H1 (cell line): ENCODE data around the gene BATF3. TPM values are rescaled to one million over a fixed set of nuclear protein-coding genes. Genes with fewer than 3 reads are reported as not detected.

Source experiments
- CTCF ChIA-PET: fragments of 300-600 bp; sonication (Branson Sonifier 250); formaldehyde crosslinking; loops from one replicate; lab custom pipeline; 2021; ENCODE audit not compliant: partially characterized antibody; lab: Charles Lee
- POLR2A ChIA-PET: fragments of 300-600 bp; sonication (Branson Sonifier 250); formaldehyde crosslinking; loops from one replicate; lab custom pipeline; 2021; ENCODE audit warnings: inconsistent platforms; ENCODE audit not compliant: partially characterized antibody; lab: Charles Lee
- DNase-seq, 2 experiments: peaks; one replicate each; pipeline versions ENCODE4 v3.0.0 to v3.0.0-alpha.2; 2010 to 2022; ENCODE audit warnings: low spot score in 2 of 2, low read depth in 1 of 2, mixed read lengths in 1 of 2
- FAIRE-seq: peaks from 2 replicates; lab custom pipeline; 2011; peaks lifted over from hg19 to GRCh38; lab: Jason Lieb, UNC
- H2AFZ ChIP-seq: 2 replicates; pipeline ENCODE4 v1.8.1; 2012; ENCODE audit warnings: low read length, inconsistent platforms
- H2AK5ac ChIP-seq: 2 replicates; pipeline ENCODE4 v1.6.1; 2013; ENCODE audit warnings: low read depth, low read length
- H2BK120ac ChIP-seq: replicated peaks from 2 replicates; pipeline ENCODE3; 2013; ENCODE audit warnings: low read depth, low read length, inconsistent platforms
- H2BK12ac ChIP-seq: 2 replicates; pipeline ENCODE4 v1.6.1; 2013; ENCODE audit warnings: low read depth, low read length
- H2BK15ac ChIP-seq: 2 replicates; pipeline ENCODE4 v1.6.1; 2013; ENCODE audit warnings: low read length
- H2BK20ac ChIP-seq: 2 replicates; pipeline ENCODE4 v1.6.1; 2013; ENCODE audit warnings: low read length
- H2BK5ac ChIP-seq: 2 replicates; pipeline ENCODE4 v1.6.1; 2013; ENCODE audit warnings: low read depth, low read length
- H3K14ac ChIP-seq: 2 replicates; pipeline ENCODE4 v1.6.1; 2013; ENCODE audit warnings: inconsistent platforms; ENCODE audit not compliant: insufficient read length
- H3K18ac ChIP-seq: 2 replicates; pipeline ENCODE4 v1.6.1; 2013; ENCODE audit warnings: low read length; ENCODE audit errors: extremely low read depth
- H3K23ac ChIP-seq: 2 replicates; pipeline ENCODE4 v1.6.1; 2013; ENCODE audit warnings: inconsistent platforms; ENCODE audit not compliant: insufficient read length
- H3K23me2 ChIP-seq: 2 replicates; pipeline ENCODE4 v1.6.1; 2013; ENCODE audit warnings: low read depth, low read length
- H3K27ac ChIP-seq: 2 replicates; pipeline ENCODE4 v1.6.1; 2011; ENCODE audit warnings: low read depth, low read length, inconsistent platforms
- H3K27me3 ChIP-seq, 4 experiments: replicated peaks in 1 of 4; 1 replicate in 1 of 4; 2 replicates in 3 of 4; pipeline versions ENCODE4 v1.6.1 to v1.8.1; 2011 to 2013; ENCODE audit warnings: low read length in 3 of 4, mild to moderate bottlenecking in 3 of 4, inconsistent platforms in 2 of 4, mixed read lengths in 2 of 4, moderate library complexity in 1 of 4; ENCODE audit not compliant: control insufficient read depth in 3 of 4, insufficient read depth in 3 of 4; ENCODE audit errors: extremely low read depth in 1 of 4
- H3K36me3 ChIP-seq, 4 experiments: 2 replicates each; pipeline versions ENCODE4 v1.6.1 to v1.8.1; 2011 to 2013; ENCODE audit warnings: mild to moderate bottlenecking in 4 of 4, low read length in 3 of 4, moderate library complexity in 2 of 4, control low read depth in 1 of 4, inconsistent platforms in 1 of 4; ENCODE audit not compliant: insufficient read depth in 4 of 4, control insufficient read depth in 2 of 4
- H3K4ac ChIP-seq: replicated peaks from 2 replicates; pipeline ENCODE3; 2013; ENCODE audit warnings: low read length, low read depth, mixed read lengths, inconsistent platforms; ENCODE audit not compliant: insufficient read length
- H3K4me1 ChIP-seq, 4 experiments: replicated peaks in 1 of 4; 1 replicate in 1 of 4; 2 replicates in 3 of 4; pipeline versions ENCODE4 v1.6.1 to v1.8.1; 2011 to 2013; ENCODE audit warnings: low read length in 3 of 4, inconsistent platforms in 2 of 4, mixed read lengths in 1 of 4; ENCODE audit not compliant: insufficient read depth in 4 of 4, control insufficient read depth in 3 of 4
- H3K4me2 ChIP-seq, 2 experiments: 2 replicates each; pipeline versions ENCODE4 v1.6.1 to v1.8.1; 2011 to 2013; ENCODE audit warnings: low read depth in 2 of 2, low read length in 2 of 2, control low read depth in 1 of 2, inconsistent platforms in 1 of 2, mild to moderate bottlenecking in 1 of 2; ENCODE audit not compliant: insufficient read depth in 1 of 2
- H3K4me3 ChIP-seq, 4 experiments: fragments of 200-600, 300-600 bp in 1 of 4; sonication (generic), shearing (Covaris generic), sonication (Bioruptor Twin) in 1 of 4; 2 replicates each; pipeline versions ENCODE4 v1.5.1 to v1.8.1; 2011 to 2016; ENCODE audit warnings: low read length in 4 of 4, low read depth in 3 of 4, control low read depth in 2 of 4, inconsistent platforms in 2 of 4, mild to moderate bottlenecking in 2 of 4, mixed read lengths in 1 of 4, moderate library complexity in 1 of 4; ENCODE audit not compliant: insufficient read depth in 2 of 4; ENCODE audit errors: extremely low read depth in 1 of 4
- H3K56ac ChIP-seq: replicated peaks from 2 replicates; pipeline ENCODE3; 2013; ENCODE audit warnings: low read depth, mild to moderate bottlenecking, mixed read lengths, low read length, inconsistent platforms; ENCODE audit not compliant: insufficient read length
- H3K79me1 ChIP-seq: 2 replicates; pipeline ENCODE4 v1.6.1; 2013; ENCODE audit warnings: low read depth, low read length, control low read depth
- H3K79me2 ChIP-seq, 2 experiments: 2 replicates each; pipeline versions ENCODE4 v1.6.1 to v1.8.1; 2012 to 2013; ENCODE audit warnings: low read length in 2 of 2, mild to moderate bottlenecking in 2 of 2, inconsistent platforms in 1 of 2; ENCODE audit not compliant: insufficient read depth in 2 of 2, control insufficient read depth in 1 of 2
- H3K9ac ChIP-seq, 4 experiments: replicated peaks in 1 of 4; 1 replicate in 1 of 4; 2 replicates in 3 of 4; pipeline versions ENCODE4 v1.6.1 to v1.8.1; 2011 to 2013; ENCODE audit warnings: low read depth in 3 of 4, low read length in 3 of 4, control low read depth in 2 of 4, mild to moderate bottlenecking in 2 of 4, moderate library complexity in 2 of 4, inconsistent platforms in 1 of 4; ENCODE audit errors: extremely low read depth in 1 of 4
- H3K9me3 ChIP-seq, 2 experiments: 2 replicates each; pipeline versions ENCODE4 v1.6.1 to v1.8.1; 2012 to 2013; ENCODE audit warnings: mild to moderate bottlenecking in 2 of 2, moderate library complexity in 2 of 2, control low read depth in 1 of 2, inconsistent platforms in 1 of 2, low read depth in 1 of 2, low read length in 1 of 2, mixed read lengths in 1 of 2; ENCODE audit not compliant: insufficient read depth in 2 of 2
- H4K20me1 ChIP-seq, 2 experiments: replicated peaks in 1 of 2; 2 replicates each; pipeline versions ENCODE3 to v1.8.1; 2011 to 2013; ENCODE audit warnings: inconsistent platforms in 2 of 2, low read length in 2 of 2, mild to moderate bottlenecking in 1 of 2; ENCODE audit not compliant: insufficient read depth in 2 of 2, control insufficient read depth in 1 of 2
- H4K5ac ChIP-seq: 2 replicates; pipeline ENCODE4 v1.6.1; 2013; ENCODE audit warnings: low read length, low read depth, mixed read lengths, inconsistent platforms; ENCODE audit not compliant: insufficient read length
- H4K8ac ChIP-seq: 2 replicates; pipeline ENCODE4 v1.8.0; 2013; ENCODE audit warnings: mild to moderate bottlenecking, moderate library complexity, low read length, inconsistent platforms; ENCODE audit not compliant: insufficient read depth; ENCODE audit errors: extremely low read depth
- H4K91ac ChIP-seq: replicated peaks from 2 replicates; pipeline ENCODE3; 2013; ENCODE audit warnings: low read length, mixed read lengths, inconsistent platforms; ENCODE audit not compliant: insufficient read length
- CEBPB ChIP-seq: IDR thresholded peaks from 2 replicates; pipeline ENCODE4 v1.6.1; 2012; ENCODE audit warnings: low read depth, low read length
- CREB1 ChIP-seq: IDR thresholded peaks from 2 replicates; pipeline ENCODE4 v1.6.1; 2012; ENCODE audit warnings: inconsistent platforms
- EGR1 ChIP-seq: IDR thresholded peaks from 2 replicates; pipeline ENCODE4 v1.6.1; 2011; ENCODE audit warnings: low read depth, low read length, borderline replicate concordance
- NANOG ChIP-seq: IDR thresholded peaks from 2 replicates; pipeline ENCODE4 v1.6.1; 2011; ENCODE audit warnings: low read length, low read depth, mild to moderate bottlenecking, inconsistent platforms; ENCODE audit not compliant: insufficient read depth, poor library complexity, severe bottlenecking
- NRF1 ChIP-seq: IDR thresholded peaks from 2 replicates; pipeline ENCODE4 v1.6.1; 2011; ENCODE audit warnings: mild to moderate bottlenecking, low read depth, low read length, improper control_type of control experiment
- POLR2A ChIP-seq, 2 experiments: IDR thresholded peaks; 1 replicate in 1 of 2; 2 replicates in 1 of 2; pipeline ENCODE4 v1.6.1; 2011; ENCODE audit warnings: low read depth in 2 of 2, low read length in 2 of 2, mild to moderate bottlenecking in 2 of 2; ENCODE audit errors: control extremely low read depth in 1 of 2
- RNF2 ChIP-seq: fragments of 200-900, 300-1000 bp; sonication (generic); IDR thresholded peaks from 2 replicates; pipeline ENCODE4 v1.7.1; 2016; ENCODE audit warnings: borderline replicate concordance, low read depth, mild to moderate bottlenecking, antibody characterized with exemption, low read length; ENCODE audit not compliant: poor library complexity, severe bottlenecking; ENCODE audit errors: missing control alignments
- SIN3A ChIP-seq, 2 experiments: IDR thresholded peaks in 1 of 2; conservative IDR thresholded peaks in 1 of 2; 2 replicates each; pipeline ENCODE4 v1.6.1; 2011 to 2012; ENCODE audit warnings: low read length in 2 of 2, improper control_type of control experiment in 1 of 2, low read depth in 1 of 2, mild to moderate bottlenecking in 1 of 2
- SIRT6 ChIP-seq: IDR thresholded peaks from one replicate; pipeline ENCODE4 v1.7.1; 2012; ENCODE audit warnings: low read length, inconsistent platforms
- SP1 ChIP-seq: IDR thresholded peaks from 2 replicates; pipeline ENCODE4 v1.6.1; 2011; ENCODE audit warnings: low read depth, low read length
- SP2 ChIP-seq: IDR thresholded peaks from 2 replicates; pipeline ENCODE4 v1.6.1; 2012; ENCODE audit warnings: mild to moderate bottlenecking, low read length, inconsistent platforms
- TBP ChIP-seq: IDR thresholded peaks from 2 replicates; pipeline ENCODE4 v1.6.1; 2011; ENCODE audit warnings: low read depth, low read length, improper control_type of control experiment
- YY1 ChIP-seq: IDR thresholded peaks from 2 replicates; pipeline ENCODE4 v1.6.1; 2011; ENCODE audit warnings: low read depth, mild to moderate bottlenecking, low read length
- ZNF274 ChIP-seq: IDR thresholded peaks from 2 replicates; pipeline ENCODE4 v1.7.0; 2012; ENCODE audit warnings: low read length, borderline replicate concordance; ENCODE audit errors: extremely low read depth
- WGBS, 2 experiments: shearing (Covaris generic) in 1 of 2; methylation state at CpG; one replicate each; pipeline versions ENCODE4 v1.1.6 to v1.1.7; 2013 to 2015; ENCODE audit warnings: low lambda C conversion rate in 2 of 2, mixed read lengths in 2 of 2, inconsistent platforms in 1 of 2, low coverage in 1 of 2, missing lambda C conversion rate in 1 of 2; ENCODE audit not compliant: insufficient replicate concordance in 2 of 2, insufficient coverage in 1 of 2, insufficient read length in 1 of 2; ENCODE audit errors: extremely low coverage in 1 of 2, missing lambda C conversion rate in 1 of 2; 5-methylcytosine and 5-hydroxymethylcytosine counted together
- polyA plus RNA-seq, 7 experiments: library from polyadenylated mRNA; depleted of rRNA in 3 of 7; stranded (reverse) in 5 of 7; unstranded in 2 of 7; fragments of >200 nt in 5 of 7; fragments of 200-250 nt in 2 of 7; gene quantifications; 1 replicate in 5 of 7; 2 replicates in 1 of 7; 4 replicates in 1 of 7; pipeline versions ENCODE4 v1.2.1 to v1.2.3, GENCODE V29; 2011 to 2013; ENCODE audit warnings: missing spikeins in 2 of 7, mixed read lengths in 2 of 7
- total RNA-seq: library from RNA; stranded (reverse); fragmentation: NEBNext Ultra II Directional; extraction: Animal tissue kit (Norgen Biotek cat#: 25700); gene quantifications from 2 replicates; pipeline ENCODE4 v1.2.1, GENCODE V29; 2021

BATF3 gene
- total and polyA plus RNA-seq, 2 of the 8 experiments (the other 6 are each of a cell fraction or from before 2014, with no cell fraction given) = 6.3 TPM

GRCh38 chr1:212686069-212686468 is 13.6 kb downstream of the BATF3 start:
- Histone ChIP-seq H4K5ac (no peak overlapping the region), H2AFZ (no peak overlapping the region), H3K27ac (no peak overlapping the region), H2BK20ac (no peak overlapping the region), H3K4me1 (peaks cover 0 to 4% (median 1%) of the 10 kb centered on the region in 4 experiments; a peak in 3 of 7 replicates), H2BK15ac (no peak overlapping the region), H4K91ac (no peak overlapping the region), H2BK5ac (no peak overlapping the region), H3K14ac (no peak overlapping the region), H3K56ac (no peak overlapping the region), H3K23ac (no peak overlapping the region), H3K36me3 (no peaks in the 10 kb centered on the region), H2BK12ac (no peak overlapping the region), H3K23me2 (peaks cover 5% of the 10 kb centered on the region; the same call in 1 of the 2 replicates), H4K8ac (no peak overlapping the region), H3K4me3 (no peak overlapping the region), H4K20me1 (peaks cover 0 to 4% of the 10 kb centered on the region in 2 experiments), H2BK120ac (no peak overlapping the region), H3K18ac (no peak overlapping the region), H3K4ac (no peak overlapping the region), H3K79me1 (no peaks in the 10 kb centered on the region), H3K9me3 (no peaks in the 10 kb centered on the region), H3K4me2 (no peak overlapping the region), H2AK5ac (no peak overlapping the region), H3K79me2 (no peaks in the 10 kb centered on the region), H3K27me3 (peaks cover 0 to 2% (median 0%) of the 10 kb centered on the region in 4 experiments; a peak in 1 of 7 replicates), H3K9ac (no peak overlapping the region)
- ChIA-PET POLR2A (no interaction called here), CTCF (interaction anchor here (1.2 to 1.6 kb wide), 2 partner anchors 8 to 9 kb away, joined by 3 read pairs; no protein-coding TSS in a partner anchor)
- WGBS, 2 experiments = 76% methylated on average over 3 of the region's 3 CpGs; no CpG with 5 or more reads in 1 of the 2 experiments
- DNase-seq (peak in 1 of 2 experiments; percentile 32), FAIRE-seq (no peak)
- TF ChIP-seq POLR2A (IDR thresholded peaks at IDR 0.05; ENCODE audit: control extremely low read depth in 1 of 2, low read depth in 2 of 2, low read length in 2 of 2) (no peak), SP2 (no peak), EGR1 (no peak), YY1 (no peak), NRF1 (no peak), SP1 (no peak), NANOG (no peak), SIRT6 (no peak), TBP (no peak), CREB1 (no peak), SIN3A (conservative IDR thresholded peaks at IDR 0.05 in 1 of 2, IDR thresholded peaks at IDR 0.05 in 1 of 2; ENCODE audit: low read depth in 1 of 2, low read length in 2 of 2) (no peak), CEBPB (no peak), RNF2 (no peak), ZNF274 (no peak)
